GM19193 (cell line): ENCODE measurements around the gene RAB22A.

Source experiments
- POLR2A ChIP-seq: IDR thresholded peaks from 4 replicates; pipeline ENCODE4 v1.6.1; 2011; ENCODE audit not compliant: insufficient read depth, insufficient read length; ENCODE audit errors: extremely low read depth

Gene RAB22A

GRCh38 chr20:58322083-58322482, 12.6 kb downstream of the RAB22A start:
- no peak for TF ChIP-seq POLR2A

- TF ChIP-seq POLR2A: no peak
Observed at GRCh38 chr20:58325912-58326311, 16.4 kb downstream of the RAB22A start.

- no peak for TF ChIP-seq POLR2A
Observed at GRCh38 chr20:58327211-58327610, 17.7 kb downstream of the RAB22A start.

- no peak for TF ChIP-seq POLR2A
Observed at GRCh38 chr20:58328836-58329235, 19.3 kb downstream of the RAB22A start.

- no peak for TF ChIP-seq POLR2A
Observed at GRCh38 chr20:58329711-58330110, 20.2 kb downstream of the RAB22A start.

GRCh38 chr20:58330249-58330648, 20.7 kb downstream of the RAB22A start:
- no peak for TF ChIP-seq POLR2A

DNA sequence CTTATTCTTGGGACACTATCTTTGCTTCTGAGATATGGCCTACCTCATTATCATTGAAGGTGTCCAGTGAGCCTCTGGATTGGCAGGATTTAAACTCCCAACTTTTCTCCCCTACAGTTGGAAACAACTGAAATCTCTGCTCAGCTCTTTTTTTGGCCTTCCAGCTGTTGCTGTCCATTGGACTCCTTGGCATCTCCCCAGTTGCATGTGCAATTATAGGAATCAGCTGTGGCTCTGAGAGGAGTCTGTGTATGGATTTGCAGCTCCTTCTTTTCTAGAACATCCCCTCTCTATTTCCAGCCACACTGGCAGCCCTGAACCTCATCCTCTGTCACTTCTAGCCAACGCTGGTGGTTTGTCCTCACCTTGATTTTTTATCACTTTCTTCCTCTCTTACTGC, 21.2 kb downstream of the RAB22A start:
- no peak for TF ChIP-seq POLR2A

GRCh38 chr20:58331961-58332551, 22.5 kb downstream of the RAB22A start:
- no peak for TF ChIP-seq POLR2A

- TF ChIP-seq POLR2A: no peak
Observed at GRCh38 chr20:58339741-58340140, 30.2 kb downstream of the RAB22A start.

DNA sequence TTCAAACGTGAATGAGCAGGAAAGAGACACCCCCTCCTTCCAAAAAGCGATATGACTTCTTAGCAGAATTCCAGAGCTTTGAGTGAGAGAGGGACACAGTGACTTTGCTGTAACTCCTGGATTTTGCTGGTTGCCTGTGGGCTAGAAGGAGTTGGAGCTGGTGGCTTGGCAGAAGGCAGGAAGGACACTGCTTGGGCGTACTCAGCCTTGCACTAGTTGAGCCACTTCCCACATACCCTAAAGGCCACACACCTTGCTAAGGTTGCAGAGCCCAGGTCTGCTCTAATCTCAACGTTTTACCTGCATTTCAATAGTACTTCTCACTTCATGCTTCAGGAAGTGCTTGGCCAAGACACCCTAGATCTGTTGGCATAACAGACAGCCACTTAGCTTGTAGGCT, 30.6 kb downstream of the RAB22A start:
- no peak for TF ChIP-seq POLR2A

GRCh38 chr20:58340853-58341252, 31.3 kb downstream of the RAB22A start:
- no peak for TF ChIP-seq POLR2A

DNA sequence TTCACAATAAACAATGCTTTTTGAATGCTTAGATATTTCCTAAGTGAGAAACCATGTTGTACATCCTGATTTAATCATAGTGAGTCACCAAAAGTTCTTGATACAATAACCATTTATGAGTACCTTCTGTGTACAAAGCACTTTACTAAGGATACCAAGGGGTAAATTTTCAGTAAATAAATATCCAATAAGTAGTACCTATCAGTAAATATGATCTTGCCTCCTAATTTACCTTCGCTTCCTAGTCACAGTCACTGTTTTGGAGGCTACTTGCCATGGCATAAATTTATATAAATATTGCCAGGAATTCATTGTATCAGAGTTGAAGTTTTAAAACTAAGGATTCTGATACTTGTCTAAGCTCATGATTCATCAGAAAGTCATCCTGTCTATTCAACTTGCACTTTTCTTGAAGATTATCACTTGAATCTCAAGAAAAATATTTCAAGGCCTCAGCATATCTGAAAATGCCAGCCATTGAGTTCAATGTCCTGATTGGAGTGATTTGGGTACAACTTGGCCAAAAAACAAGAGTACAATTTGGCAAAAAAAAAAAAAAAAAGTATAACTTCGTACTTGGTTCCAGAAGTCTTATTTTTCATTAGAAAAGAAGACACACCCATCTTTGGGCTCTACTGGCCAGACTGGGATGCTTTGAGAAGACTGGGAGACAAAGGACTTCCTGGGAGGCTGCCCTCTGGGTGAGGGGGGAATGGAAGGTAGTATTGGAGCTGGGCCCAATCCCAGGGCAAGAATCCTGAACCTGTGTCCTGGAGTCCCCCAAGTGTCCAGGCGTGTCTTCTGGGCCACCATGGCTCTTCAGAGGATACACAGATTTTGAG, 32.8 kb downstream of the RAB22A start:
- TF ChIP-seq POLR2A: no peak

- TF ChIP-seq POLR2A: no peak
Observed at GRCh38 chr20:58344741-58345140, 35.2 kb downstream of the RAB22A start.

- no peak for TF ChIP-seq POLR2A
Observed at GRCh38 chr20:58349570-58349969, 40.1 kb downstream of the RAB22A start.

- no peak for TF ChIP-seq POLR2A
Observed at GRCh38 chr20:58352468-58352867, 43.0 kb downstream of the RAB22A start.

DNA sequence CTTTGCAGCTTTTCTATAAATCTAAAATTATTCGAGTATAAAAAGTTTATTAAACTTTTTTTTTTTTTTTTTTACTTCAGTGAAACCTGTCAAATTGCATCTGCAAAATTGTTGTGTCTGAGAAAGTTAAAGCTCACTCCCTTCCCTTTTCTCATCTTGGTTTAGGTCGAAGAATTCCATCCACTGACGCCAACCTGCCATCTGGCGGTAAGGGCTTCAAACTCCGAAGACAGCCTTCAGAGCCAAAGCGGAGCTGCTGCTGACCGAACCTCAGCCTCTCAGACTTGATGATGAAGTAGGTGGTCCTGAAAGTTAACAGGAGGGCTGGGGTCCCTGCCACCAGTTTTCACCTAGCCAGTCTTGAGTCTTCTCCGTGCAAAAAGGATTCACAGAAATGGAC, 49.9 kb downstream of the RAB22A start:
- no peak for TF ChIP-seq POLR2A
